ENCODE results near the gene NAV2.
A peak's percentile ranks its signal among the peaks of the same experiment; 100 is the strongest.

NAV2 gene

GRCh38 chr11:19953909-19954308 is 241.3 kb downstream of the NAV2 start:
- H2AK5ac ChIP-seq (ENCODE audit: low read length) = no peak overlapping the region
- no peak overlapping the region for H4K12ac ChIP-seq (ENCODE audit: low read depth, low read length)
- no peak overlapping the region for H3K4me2 ChIP-seq (ENCODE audit: low read length)
- no peaks in the 10 kb centered on the region for H3K9me3 ChIP-seq (ENCODE audit: insufficient read depth, low read depth, low read length)
- no peak overlapping the region for H3K23ac ChIP-seq (ENCODE audit: low read length)
- no peak overlapping the region for H3K4me3 ChIP-seq (ENCODE audit: low read depth, low read length)
- H3K27ac ChIP-seq (ENCODE audit: low read depth, low read length) = peak overlapping the region; percentile 80
- H2BK120ac ChIP-seq (ENCODE audit: insufficient read depth, low read length, poor library complexity) = no peak overlapping the region
- H2BK5ac ChIP-seq (ENCODE audit: low read depth, low read length, poor library complexity) = peak overlapping the region; percentile 34
- H4K91ac ChIP-seq (ENCODE audit: low read depth, low read length) = peak overlapping the region; percentile 49
- no peaks in the 10 kb centered on the region for H3K79me2 ChIP-seq (ENCODE audit: control insufficient read depth, insufficient read depth, low read length, poor library complexity)
- H3K14ac ChIP-seq (ENCODE audit: low read length) = peak overlapping the region; percentile 13
- H3K9ac ChIP-seq (ENCODE audit: low read length) = no peak overlapping the region
- peaks cover 8 to 10% of the 10 kb centered on the region in 2 experiments for H3K4me1 ChIP-seq (ENCODE audit: control insufficient read depth in 1 of 2, insufficient read depth in 2 of 2, low read length in 2 of 2)
- H3K18ac ChIP-seq (ENCODE audit: low read length) = no peak overlapping the region
- H2AFZ ChIP-seq (ENCODE audit: insufficient read depth, low read length, poor library complexity) = no peak overlapping the region
- no peak overlapping the region for H3K4ac ChIP-seq (ENCODE audit: low read depth, low read length)
- H2BK12ac ChIP-seq (ENCODE audit: low read length) = peak overlapping the region; percentile 61
- no peaks in the 10 kb centered on the region for H3K27me3 ChIP-seq (ENCODE audit: insufficient read depth, low read length)
- H4K8ac ChIP-seq (ENCODE audit: low read depth, low read length) = no peak overlapping the region
- no CpG with 5 or more reads among the region's 2 CpGs for WGBS (ENCODE audit: extremely low coverage, insufficient coverage, insufficient read length)
- H3K36me3 ChIP-seq (ENCODE audit: control insufficient read depth in 1 of 2, insufficient read depth in 2 of 2, low read length in 2 of 2) = peaks cover 4 to 6% of the 10 kb centered on the region in 2 experiments
- DNase-seq = peak; percentile 47 to 68
- H3K79me1 ChIP-seq (ENCODE audit: low read length) = peaks cover 2% of the 10 kb centered on the region

GRCh38 chr11:19954899-19955298 is 242.3 kb downstream of the NAV2 start:
- no peak overlapping the region for H4K12ac ChIP-seq (ENCODE audit: low read depth, low read length)

GRCh38 chr11:19955660-19956059 is 243.0 kb downstream of the NAV2 start:
- H3K27me3 ChIP-seq (ENCODE audit: insufficient read depth, low read length) = no peaks in the 10 kb centered on the region
- no peak overlapping the region for H3K4ac ChIP-seq (ENCODE audit: low read depth, low read length)
- H2BK12ac ChIP-seq (ENCODE audit: low read length) = peak overlapping the region; percentile 26
- peaks cover 2% of the 10 kb centered on the region for H3K79me1 ChIP-seq (ENCODE audit: low read length)
- no peak overlapping the region for H4K8ac ChIP-seq (ENCODE audit: low read depth, low read length)
- H2BK5ac ChIP-seq (ENCODE audit: low read depth, low read length, poor library complexity) = no peak overlapping the region
- no peak overlapping the region for H2BK120ac ChIP-seq (ENCODE audit: insufficient read depth, low read length, poor library complexity)
- H3K4me3 ChIP-seq (ENCODE audit: low read depth, low read length) = no peak overlapping the region
- H4K12ac ChIP-seq (ENCODE audit: low read depth, low read length) = no peak overlapping the region
- no peak overlapping the region for H3K27ac ChIP-seq (ENCODE audit: low read depth, low read length)
- H3K4me2 ChIP-seq (ENCODE audit: low read length) = no peak overlapping the region
- no peak overlapping the region for H3K9ac ChIP-seq (ENCODE audit: low read length)
- H3K23ac ChIP-seq (ENCODE audit: low read length) = no peak overlapping the region
- no peak for DNase-seq
- H3K9me3 ChIP-seq (ENCODE audit: insufficient read depth, low read depth, low read length) = no peaks in the 10 kb centered on the region
- H3K4me1 ChIP-seq (ENCODE audit: control insufficient read depth in 1 of 2, insufficient read depth in 2 of 2, low read length in 2 of 2) = peaks cover 8 to 10% of the 10 kb centered on the region in 2 experiments
- H3K79me2 ChIP-seq (ENCODE audit: control insufficient read depth, insufficient read depth, low read length, poor library complexity) = no peaks in the 10 kb centered on the region
- no peak overlapping the region for H3K14ac ChIP-seq (ENCODE audit: low read length)
- no CpG with 5 or more reads among the region's 7 CpGs for WGBS (ENCODE audit: extremely low coverage, insufficient coverage, insufficient read length)
- H3K36me3 ChIP-seq (ENCODE audit: control insufficient read depth in 1 of 2, insufficient read depth in 2 of 2, low read length in 2 of 2) = no peaks in the 10 kb centered on the region
- no peak overlapping the region for H2AFZ ChIP-seq (ENCODE audit: insufficient read depth, low read length, poor library complexity)
- H4K91ac ChIP-seq (ENCODE audit: low read depth, low read length) = no peak overlapping the region
- no peak overlapping the region for H2AK5ac ChIP-seq (ENCODE audit: low read length)
- H3K18ac ChIP-seq (ENCODE audit: low read length) = no peak overlapping the region

More at GRCh38 chr11:19954899-19955298, 242.3 kb downstream of the NAV2 start:
- peaks cover 8 to 10% of the 10 kb centered on the region in 2 experiments for H3K4me1 ChIP-seq (ENCODE audit: control insufficient read depth in 1 of 2, insufficient read depth in 2 of 2, low read length in 2 of 2)
- no peak overlapping the region for H3K18ac ChIP-seq (ENCODE audit: low read length)
- H2BK120ac ChIP-seq (ENCODE audit: insufficient read depth, low read length, poor library complexity) = no peak overlapping the region
- no peak overlapping the region for H3K9ac ChIP-seq (ENCODE audit: low read length)
- no peak overlapping the region for H2BK12ac ChIP-seq (ENCODE audit: low read length)
- H4K91ac ChIP-seq (ENCODE audit: low read depth, low read length) = no peak overlapping the region
- no peak overlapping the region for H2AK5ac ChIP-seq (ENCODE audit: low read length)
- no peak overlapping the region for H3K4me3 ChIP-seq (ENCODE audit: low read depth, low read length)
- no peaks in the 10 kb centered on the region for H3K9me3 ChIP-seq (ENCODE audit: insufficient read depth, low read depth, low read length)
- no peak overlapping the region for H3K23ac ChIP-seq (ENCODE audit: low read length)
- H2BK5ac ChIP-seq (ENCODE audit: low read depth, low read length, poor library complexity) = no peak overlapping the region
- H3K14ac ChIP-seq (ENCODE audit: low read length) = no peak overlapping the region
- no peaks in the 10 kb centered on the region for H3K79me2 ChIP-seq (ENCODE audit: control insufficient read depth, insufficient read depth, low read length, poor library complexity)
- no peak overlapping the region for H3K4ac ChIP-seq (ENCODE audit: low read depth, low read length)
- no peak overlapping the region for H3K4me2 ChIP-seq (ENCODE audit: low read length)
- no peak overlapping the region for H2AFZ ChIP-seq (ENCODE audit: insufficient read depth, low read length, poor library complexity)
- H3K27ac ChIP-seq (ENCODE audit: low read depth, low read length) = no peak overlapping the region
- H3K79me1 ChIP-seq (ENCODE audit: low read length) = peaks cover 2% of the 10 kb centered on the region
- H3K36me3 ChIP-seq (ENCODE audit: control insufficient read depth in 1 of 2, insufficient read depth in 2 of 2, low read length in 2 of 2) = no peaks in the 10 kb centered on the region
- no peak for DNase-seq
- H3K27me3 ChIP-seq (ENCODE audit: insufficient read depth, low read length) = no peaks in the 10 kb centered on the region
- H4K8ac ChIP-seq (ENCODE audit: low read depth, low read length) = no peak overlapping the region

- no CpG with 5 or more reads among the region's 4 CpGs for WGBS (ENCODE audit: extremely low coverage, insufficient coverage, insufficient read length)
- DNase-seq = no peak
- H2BK5ac ChIP-seq (ENCODE audit: low read depth, low read length, poor library complexity) = no peak overlapping the region
- H3K18ac ChIP-seq (ENCODE audit: low read length) = no peak overlapping the region
- H2AFZ ChIP-seq (ENCODE audit: insufficient read depth, low read length, poor library complexity) = no peak overlapping the region
- H4K91ac ChIP-seq (ENCODE audit: low read depth, low read length) = no peak overlapping the region
- no peaks in the 10 kb centered on the region for H3K9me3 ChIP-seq (ENCODE audit: insufficient read depth, low read depth, low read length)
- H3K4ac ChIP-seq (ENCODE audit: low read depth, low read length) = no peak overlapping the region
- no peak overlapping the region for H3K4me3 ChIP-seq (ENCODE audit: low read depth, low read length)
- peaks cover 8 to 10% of the 10 kb centered on the region in 2 experiments for H3K4me1 ChIP-seq (ENCODE audit: control insufficient read depth in 1 of 2, insufficient read depth in 2 of 2, low read length in 2 of 2)
- no peak overlapping the region for H3K9ac ChIP-seq (ENCODE audit: low read length)
- H3K4me2 ChIP-seq (ENCODE audit: low read length) = no peak overlapping the region
- no peak overlapping the region for H2BK12ac ChIP-seq (ENCODE audit: low read length)
- H3K23ac ChIP-seq (ENCODE audit: low read length) = no peak overlapping the region
- no peaks in the 10 kb centered on the region for H3K79me2 ChIP-seq (ENCODE audit: control insufficient read depth, insufficient read depth, low read length, poor library complexity)
- H2AK5ac ChIP-seq (ENCODE audit: low read length) = no peak overlapping the region
- H3K27ac ChIP-seq (ENCODE audit: low read depth, low read length) = no peak overlapping the region
- H2BK120ac ChIP-seq (ENCODE audit: insufficient read depth, low read length, poor library complexity) = no peak overlapping the region
- H3K79me1 ChIP-seq (ENCODE audit: low read length) = peaks cover 2% of the 10 kb centered on the region
- H4K12ac ChIP-seq (ENCODE audit: low read depth, low read length) = no peak overlapping the region
- H4K8ac ChIP-seq (ENCODE audit: low read depth, low read length) = no peak overlapping the region
- H3K36me3 ChIP-seq (ENCODE audit: control insufficient read depth in 1 of 2, insufficient read depth in 2 of 2, low read length in 2 of 2) = no peaks in the 10 kb centered on the region
- H3K14ac ChIP-seq (ENCODE audit: low read length) = no peak overlapping the region
- no peaks in the 10 kb centered on the region for H3K27me3 ChIP-seq (ENCODE audit: insufficient read depth, low read length)
Observed at GRCh38 chr11:19956228-19956627, 243.6 kb downstream of the NAV2 start.

All from trophoblast cell (in vitro differentiated cells and primary cell).